Measurements from ENCODE around the gene IGF1R.

The IGF1R gene

GRCh38 chr15:98888820-98889479 lies 240.6 kb downstream of the IGF1R start:
- no peak for DNase-seq (ENCODE audit: low spot score)

DNA sequence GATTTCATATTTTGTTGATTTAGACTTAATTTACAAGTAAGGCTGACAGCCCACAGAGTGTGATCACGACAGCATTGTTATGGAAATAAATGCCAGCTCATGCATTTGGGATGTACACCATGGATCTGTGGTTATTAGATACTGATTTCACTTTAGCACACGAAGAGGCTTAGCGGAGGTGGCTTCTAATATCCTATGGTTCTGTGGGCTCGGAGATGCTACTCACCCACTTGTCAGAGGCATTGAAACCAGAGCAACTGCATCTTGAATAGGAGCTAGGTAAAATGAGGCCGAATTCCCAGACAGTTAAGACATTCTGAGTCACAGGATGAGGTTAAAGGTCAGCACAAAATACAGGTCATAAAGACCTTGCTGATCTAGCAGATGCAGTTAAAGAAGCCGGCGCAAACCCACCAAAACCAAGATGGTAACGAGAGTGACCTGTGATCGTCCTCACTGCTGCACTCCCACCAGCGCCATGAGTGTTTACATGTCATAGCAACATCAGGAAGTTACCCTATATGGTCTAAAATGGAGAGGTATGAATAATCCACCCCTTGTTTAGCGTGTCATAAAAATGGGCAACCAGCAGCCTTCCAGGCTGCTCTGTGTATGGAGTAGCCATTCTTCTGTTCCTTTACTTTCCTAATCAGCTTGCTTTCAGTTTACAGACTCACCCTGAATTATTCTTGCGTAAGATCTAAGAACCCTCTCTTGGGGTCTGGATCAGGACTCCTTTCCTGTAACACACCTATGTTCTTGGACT lies 241.8 kb downstream of the IGF1R start:
- DNase-seq (ENCODE audit: low spot score), result no peak

- DNase-seq (ENCODE audit: low spot score), result no peak
Observed at GRCh38 chr15:98891301-98891700, 243.0 kb downstream of the IGF1R start.

DNA sequence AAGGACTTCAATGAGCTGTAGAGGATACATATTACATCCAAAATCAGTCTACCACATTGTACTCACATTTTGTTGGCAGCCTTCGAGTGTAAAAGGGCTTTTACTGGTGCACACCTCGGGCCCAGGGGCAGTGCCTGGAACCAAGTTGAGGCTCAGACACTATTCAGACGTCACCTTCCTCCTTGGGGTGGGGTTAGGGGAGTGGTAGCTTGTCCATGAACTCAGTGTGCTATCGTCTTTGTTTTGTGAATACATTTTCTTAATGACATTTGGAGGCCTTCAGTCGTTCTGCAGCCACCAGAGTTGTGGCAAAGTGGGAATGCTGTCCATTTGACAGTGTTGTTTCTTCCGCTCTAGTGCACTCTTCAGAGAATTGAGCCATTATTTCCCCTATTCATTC lies 245.1 kb downstream of the IGF1R start:
- no peak for DNase-seq (ENCODE audit: low spot score)

DNA sequence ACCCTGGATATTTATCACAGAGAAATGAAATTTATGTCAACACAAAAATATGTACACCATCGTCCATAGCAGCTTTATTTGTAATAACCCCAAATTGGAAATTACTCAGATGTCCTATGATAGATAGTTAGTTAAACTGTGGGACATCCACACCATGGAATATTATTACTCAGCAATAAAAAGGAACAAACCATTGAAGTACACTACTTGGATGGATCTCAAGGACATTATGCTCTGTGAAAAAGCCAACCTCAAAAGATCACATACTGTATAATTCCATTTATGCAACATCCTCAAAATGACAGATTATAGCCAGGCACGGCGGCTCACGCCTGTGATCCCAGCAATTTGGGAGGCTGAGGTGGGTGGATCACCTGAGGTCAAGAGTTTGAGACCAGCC lies 246.0 kb downstream of the IGF1R start:
- DNase-seq (ENCODE audit: low spot score), result no peak

DNA sequence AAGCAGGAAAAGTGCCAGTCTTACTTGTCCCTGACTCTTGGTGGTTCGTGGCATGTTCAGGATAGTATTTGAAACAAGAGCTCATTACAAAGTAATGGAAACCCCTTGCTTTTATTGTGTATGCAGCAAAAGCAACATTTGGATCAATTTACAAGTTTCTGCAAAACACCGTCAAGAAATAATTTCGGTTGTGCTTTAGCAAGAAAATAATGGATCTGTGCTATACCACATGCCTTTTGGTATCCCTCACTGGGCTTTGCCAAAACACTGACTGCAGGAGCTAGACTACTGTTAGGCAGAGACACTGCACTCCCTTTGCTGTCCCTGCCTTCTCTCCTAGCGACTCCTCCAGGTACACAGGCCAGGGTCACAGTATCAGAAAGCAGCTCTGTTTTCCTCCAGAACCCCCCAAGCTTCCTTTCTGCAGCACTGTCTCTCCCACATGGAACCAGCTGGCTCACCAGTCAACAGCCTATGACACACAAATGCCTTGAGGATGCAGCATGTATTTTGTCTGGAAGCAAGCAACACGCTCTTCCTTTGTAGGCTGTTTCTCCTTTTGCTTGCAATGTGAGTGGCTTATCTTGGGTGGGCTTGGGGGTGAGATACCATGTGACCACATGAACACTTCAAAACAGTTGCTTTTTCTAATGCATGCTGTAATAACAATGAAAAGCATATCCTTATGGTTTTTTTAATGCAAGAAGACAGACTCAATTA lies 247.8 kb downstream of the IGF1R start:
- DNase-seq (ENCODE audit: low spot score), result no peak

GRCh38 chr15:98896802-98897732 lies 248.7 kb downstream of the IGF1R start:
- DNase-seq (ENCODE audit: low spot score), result no peak

GRCh38 chr15:98898122-98898521 lies 249.8 kb downstream of the IGF1R start:
- no peak for DNase-seq (ENCODE audit: low spot score)

DNA sequence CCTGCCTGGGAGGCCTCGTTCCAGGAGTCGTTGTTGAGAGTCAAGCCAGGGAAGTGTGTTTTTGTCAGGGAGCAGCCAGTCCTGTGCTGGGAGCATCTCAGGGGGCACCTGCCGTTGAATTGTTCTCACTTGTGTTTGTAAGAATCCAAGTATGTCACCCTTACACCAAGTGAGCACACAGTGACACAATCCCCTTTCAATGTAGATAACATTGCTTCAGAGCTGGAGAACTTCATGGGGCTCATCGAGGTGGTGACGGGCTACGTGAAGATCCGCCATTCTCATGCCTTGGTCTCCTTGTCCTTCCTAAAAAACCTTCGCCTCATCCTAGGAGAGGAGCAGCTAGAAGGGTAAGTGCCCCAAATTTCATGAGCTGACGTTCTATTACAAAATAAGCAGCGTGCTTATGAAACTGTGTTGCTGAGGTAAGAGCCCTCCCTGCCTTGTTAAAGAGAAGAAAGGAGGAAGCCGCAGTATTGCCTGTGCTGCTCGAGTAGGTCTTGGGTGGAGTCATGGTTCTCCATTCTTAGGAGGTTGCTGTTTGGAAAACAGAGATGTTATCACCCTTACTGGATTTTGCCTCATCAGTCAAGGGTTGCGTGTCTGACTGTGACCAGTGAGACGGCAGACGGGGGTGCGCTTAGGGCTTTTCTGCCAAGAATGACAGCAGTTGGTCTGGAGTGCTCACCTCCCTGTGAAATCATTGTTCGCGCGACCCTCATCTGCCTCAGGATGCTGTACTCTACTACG lies 251.1 kb downstream of the IGF1R start:
- DNase-seq (ENCODE audit: low spot score), result no peak

DNA sequence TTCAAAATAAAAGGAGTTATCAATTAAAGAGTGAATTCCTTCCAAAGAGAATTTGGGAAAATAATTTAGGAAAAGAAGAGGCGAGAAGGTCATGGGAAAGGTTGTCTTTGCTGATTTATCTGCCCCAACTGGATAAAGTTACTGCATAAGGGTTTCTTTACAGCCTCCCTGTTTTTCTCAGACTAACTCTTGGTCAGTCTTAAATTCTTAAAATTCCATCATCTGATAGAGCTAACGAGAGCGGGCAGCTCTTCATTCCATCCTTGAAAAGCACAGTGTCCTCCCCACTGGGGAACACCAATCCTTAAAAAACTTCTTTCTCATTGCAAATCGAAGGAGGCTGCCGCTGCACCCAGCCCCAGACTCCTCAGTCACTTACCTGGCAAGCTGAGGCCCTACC lies 252.0 kb downstream of the IGF1R start:
- no peak for DNase-seq (ENCODE audit: low spot score)

DNA sequence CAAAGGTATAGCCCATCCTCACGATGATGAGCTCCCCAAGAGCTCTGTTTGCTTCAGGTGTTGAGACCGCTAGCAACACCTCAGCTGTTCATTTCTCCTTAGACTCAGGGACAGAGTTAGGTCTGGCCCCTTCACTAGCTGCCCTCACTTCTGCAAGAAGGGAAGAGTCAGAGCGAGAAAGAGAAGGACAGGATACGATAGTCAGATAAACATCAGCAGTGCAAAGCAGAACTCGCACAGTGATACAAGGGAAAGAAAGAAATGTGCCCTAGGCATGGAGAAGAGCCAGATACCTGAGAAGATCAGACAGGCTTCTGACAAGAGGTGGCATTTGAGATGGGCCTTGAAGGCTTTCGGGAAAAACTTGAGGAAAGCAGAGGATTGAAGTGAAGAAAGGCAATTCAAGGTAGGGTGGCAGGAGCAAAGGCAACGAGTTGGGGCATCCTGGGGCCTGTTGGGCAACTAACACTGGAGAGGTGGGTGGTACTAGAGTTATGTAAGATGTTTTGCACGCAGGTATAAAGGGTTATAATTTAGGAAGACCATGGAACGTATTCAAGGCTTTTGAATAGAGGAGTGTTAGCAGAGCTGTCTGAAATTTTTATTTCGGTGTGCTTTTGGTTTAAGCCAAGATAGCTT lies 253.2 kb downstream of the IGF1R start:
- DNase-seq (ENCODE audit: low spot score), result no peak

DNA sequence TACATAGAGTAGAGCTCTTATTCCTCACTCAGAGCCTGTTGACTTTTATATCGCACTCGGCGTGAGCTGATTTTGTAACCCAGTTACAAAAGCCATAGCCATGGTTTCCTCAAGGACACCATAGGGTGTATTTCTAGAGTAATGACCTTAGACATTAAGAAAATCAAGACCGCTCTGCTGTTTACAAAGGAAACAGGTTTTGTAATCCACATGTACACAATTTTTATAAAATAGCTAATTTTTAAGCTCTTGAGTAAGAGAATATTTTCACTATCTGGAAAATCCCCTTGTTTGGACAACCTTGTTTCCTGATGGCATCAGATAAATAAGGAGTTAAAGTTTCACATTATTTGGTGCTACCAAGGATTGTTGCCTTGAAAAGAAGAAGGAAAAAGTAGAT lies 254.6 kb downstream of the IGF1R start:
- no peak for DNase-seq (ENCODE audit: low spot score)

DNA sequence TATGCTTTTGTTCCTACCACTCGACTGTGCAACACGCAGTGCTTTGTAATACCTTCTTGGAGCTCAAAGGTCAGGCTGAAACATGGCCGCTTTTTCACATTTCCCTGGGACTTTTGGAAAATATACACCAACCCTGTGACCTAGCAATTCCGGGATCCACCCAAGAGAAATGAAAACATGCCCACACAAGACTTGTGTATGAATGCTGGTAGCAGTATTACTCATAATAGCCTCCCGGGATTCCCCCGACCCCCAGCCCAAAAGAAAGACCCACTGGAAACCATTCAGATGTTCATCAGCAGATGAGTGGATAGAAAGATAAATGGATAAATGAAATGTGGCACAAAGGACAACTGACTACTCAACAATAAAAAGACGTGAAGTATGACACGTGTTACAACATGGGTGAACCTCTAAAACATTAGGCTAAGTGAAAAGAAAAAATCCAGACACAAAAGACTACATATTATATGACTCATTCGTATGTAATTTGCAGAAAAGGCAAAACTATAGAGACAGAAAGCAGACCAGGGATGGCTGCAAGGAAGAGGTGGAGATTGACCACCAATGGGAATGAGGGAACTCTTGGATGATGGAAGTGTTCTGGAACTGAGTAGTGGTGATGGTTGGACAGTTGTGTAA lies 255.2 kb downstream of the IGF1R start:
- DNase-seq (ENCODE audit: low spot score), result no peak

DNA sequence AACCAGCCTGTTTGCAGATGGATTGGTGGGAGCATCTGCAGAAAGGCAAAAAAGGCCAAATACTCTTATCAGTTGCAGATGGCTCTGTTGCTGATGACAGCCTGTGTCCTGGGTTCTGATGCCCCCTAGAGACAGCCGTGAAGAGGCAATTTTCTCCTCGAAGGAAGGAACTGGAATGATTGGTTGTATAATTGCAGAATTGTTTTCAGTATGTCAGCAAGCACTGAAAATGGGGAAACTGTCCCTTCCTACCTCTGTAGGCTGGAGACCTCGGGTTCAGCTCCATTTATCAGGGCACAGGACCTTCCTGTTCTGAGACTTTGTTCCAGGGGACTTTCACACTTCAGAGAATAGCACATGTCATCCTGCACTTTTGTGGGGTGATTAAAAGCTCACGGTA lies 256.2 kb downstream of the IGF1R start:
- peak; percentile 81 for DNase-seq (ENCODE audit: low spot score)

- DNase-seq (ENCODE audit: low spot score), result no peak
Observed at GRCh38 chr15:98905963-98906711, 257.8 kb downstream of the IGF1R start.

GRCh38 chr15:98906712-98907083 lies 258.4 kb downstream of the IGF1R start:
- DNase-seq (ENCODE audit: low spot score), result no peak

- no peak for DNase-seq (ENCODE audit: low spot score)
Observed at GRCh38 chr15:98907927-98908471, 259.7 kb downstream of the IGF1R start.

DNA sequence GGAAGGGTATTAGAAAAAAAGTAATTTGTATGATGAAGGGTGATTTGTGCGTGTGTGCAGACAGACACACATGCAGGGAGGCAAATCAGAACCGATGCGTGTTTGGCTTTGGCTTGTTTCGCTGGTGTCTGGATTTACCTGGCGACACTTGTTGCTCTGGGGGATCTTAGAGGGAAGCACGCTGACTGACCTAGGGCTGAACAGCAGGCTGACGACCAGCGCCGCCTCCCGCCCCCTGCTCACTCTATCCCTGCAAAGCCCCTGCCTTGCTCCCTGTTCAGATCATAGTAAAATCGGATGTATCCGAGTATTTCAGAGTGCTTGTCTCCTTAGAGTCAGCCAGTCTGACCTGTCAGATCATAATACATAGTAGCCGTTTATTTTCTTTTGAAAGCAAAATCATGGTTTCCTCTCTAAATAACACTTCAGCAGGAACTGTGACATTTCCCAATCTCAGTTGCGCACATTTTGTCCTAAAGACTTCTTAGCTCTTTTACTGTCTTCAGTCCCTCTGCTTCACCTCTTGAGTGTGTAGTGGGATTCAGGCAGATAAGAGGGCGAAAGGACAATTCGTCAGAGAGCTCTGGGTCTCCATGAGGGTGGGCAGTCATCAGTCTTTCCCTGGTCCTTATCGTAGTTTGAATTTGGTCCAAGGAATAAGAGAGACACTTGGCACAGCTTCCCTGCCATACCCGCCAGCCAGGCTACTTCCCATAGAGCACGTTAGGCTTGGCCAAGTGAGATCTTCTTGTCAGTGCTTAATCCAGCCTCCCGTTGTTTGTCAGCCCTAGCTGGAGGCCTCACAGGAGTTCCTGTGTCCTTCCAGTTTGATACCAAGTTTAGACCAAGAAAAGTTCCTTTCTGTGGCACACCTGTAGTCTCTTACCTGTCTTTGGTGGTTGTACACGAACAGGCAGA lies 261.9 kb downstream of the IGF1R start:
- no peak for DNase-seq (ENCODE audit: low spot score)

Data from D341Med (cell line).